NCI-H226 (cell line): ENCODE measurements around the gene OASL.
"Not testable (repeated sequence)": the region's sequence is repeated elsewhere in the genome, so short reads cannot be mapped to it uniquely, and the experiment has no call there.

Source experiments
- DNase-seq: peaks from one replicate; pipeline ENCODE4 v3.0.0-alpha.2; 2015

The OASL gene

GRCh38 chr12:121057794-121058193 is 18.7 kb upstream of the OASL start:
- no peak for DNase-seq

GRCh38 chr12:121053706-121054105 is 14.7 kb upstream of the OASL start:
- DNase-seq, result no peak

DNA sequence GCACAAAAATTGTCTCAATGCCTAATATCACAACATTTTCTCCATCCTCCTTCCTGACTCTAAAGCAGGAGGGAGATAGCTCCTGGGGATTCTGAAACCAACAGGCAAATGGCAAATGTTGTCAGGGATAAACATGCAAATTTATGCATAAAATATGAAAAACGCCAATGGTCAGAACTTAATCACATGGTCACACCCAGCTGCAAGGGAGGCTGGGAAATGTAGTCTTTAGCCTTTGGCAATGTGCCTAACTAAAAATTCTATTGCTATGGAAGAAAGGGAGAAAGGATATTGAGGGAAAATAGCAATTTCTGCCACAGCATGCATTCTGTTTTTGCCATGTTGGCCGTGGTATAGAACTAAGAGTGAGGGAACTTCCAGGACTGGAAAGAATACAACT is 11.7 kb upstream of the OASL start:
- DNase-seq, result no peak

GRCh38 chr12:121048442-121048841 is 9.4 kb upstream of the OASL start:
- no peak for DNase-seq

DNA sequence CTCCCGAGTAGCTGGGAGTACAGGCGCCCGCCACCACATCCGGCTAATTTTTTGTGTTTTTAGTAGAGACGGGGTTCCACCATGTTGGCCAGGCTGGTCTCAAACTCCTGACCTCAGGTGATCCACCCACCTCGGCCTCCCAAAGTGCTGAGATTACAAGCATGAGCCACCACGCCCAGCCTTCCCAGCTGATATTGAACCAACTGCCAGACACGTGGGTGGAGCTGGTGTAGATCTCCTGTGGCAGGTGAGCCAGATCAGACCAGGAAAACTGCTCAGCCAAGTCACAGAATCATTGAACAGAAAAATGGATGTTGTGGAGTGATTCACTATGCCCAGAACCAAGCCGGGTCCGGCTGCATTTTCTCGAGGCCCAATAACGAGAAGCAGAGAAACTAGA is 8.4 kb upstream of the OASL start:
- DNase-seq, result not testable (repeated sequence)

DNA sequence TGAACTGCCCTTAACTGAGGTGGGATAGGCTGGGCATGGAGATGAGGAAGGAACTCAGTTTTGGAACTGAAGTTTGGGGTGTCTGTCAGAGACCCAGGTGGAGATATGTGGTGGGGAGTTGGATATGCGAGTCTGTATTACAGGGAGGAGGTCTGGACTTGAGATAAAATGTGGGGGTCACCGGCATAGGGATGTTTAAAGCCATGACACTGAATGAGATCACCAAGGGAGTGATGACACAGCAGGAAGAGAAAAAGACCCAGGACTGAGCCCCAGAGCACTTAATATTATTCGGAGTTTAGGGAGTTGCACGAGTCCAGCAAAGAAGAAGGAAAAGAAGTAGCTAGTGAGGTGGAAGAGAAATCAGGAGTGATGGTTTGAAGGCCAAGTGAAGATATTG is 4.0 kb upstream of the OASL start:
- DNase-seq, result no peak

DNA sequence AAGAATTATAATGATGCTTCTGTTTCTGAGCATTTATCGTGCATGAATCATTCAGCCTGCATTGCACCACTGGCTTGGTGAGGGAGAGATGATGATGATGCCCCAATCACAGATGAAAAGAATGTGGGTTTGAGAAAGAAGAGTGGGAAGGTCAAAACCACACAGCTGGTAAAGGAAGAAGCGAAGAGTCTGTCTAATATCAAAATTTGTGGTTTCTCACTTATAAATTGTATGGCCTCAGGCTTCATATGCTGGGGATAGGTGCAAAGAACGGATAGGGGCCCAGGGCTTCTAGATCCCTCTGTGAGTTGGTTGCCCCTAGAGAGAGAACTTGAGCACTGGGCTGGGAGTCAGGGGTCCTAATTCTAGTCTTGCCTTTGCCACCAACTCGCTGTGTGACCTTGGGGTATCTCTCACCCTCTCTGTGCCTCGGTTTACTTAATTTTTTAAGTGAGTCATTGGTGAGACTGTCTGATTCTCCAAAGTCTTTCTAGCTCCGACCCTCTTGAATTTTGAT is 2.2 kb downstream of the OASL start:
- peak; percentile 90 for DNase-seq

- DNase-seq, result no peak
These were observed 4.3 kb downstream of the OASL start for GRCh38 chr12:121034616-121035305.

- peak; percentile 91 for DNase-seq
These were observed 5.3 kb downstream of the OASL start for GRCh38 chr12:121033625-121034349.

DNA sequence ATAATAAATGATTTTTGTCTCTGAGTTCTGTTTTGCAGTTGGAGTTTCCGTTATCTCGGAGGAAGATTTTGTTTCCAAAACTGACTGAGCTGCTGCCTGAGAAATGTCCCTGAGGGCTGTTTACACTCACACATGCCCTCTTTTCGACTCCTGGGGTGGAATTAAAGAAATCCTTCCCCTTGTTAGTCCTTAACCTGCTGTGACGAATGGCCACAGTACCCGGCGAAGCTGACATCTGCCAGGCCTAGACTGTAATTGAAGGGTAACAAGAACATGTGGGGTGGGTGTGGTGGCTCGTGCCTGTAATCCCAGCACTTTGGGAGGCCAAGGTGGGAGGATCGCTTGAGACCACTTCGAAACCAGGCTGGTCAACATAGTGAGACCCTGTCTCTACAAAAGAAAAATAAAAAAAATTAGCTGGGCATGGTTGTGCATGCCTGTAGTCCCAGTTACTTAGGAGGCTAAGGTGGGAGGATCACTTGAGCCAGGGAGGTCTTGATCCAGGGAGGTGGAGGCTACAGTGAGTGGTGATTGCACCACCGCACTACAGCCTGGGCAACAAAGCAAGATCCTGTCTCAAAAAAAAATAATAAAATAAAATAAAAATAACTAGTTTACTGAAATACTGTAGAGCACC is 8.4 kb downstream of the OASL start:
- DNase-seq, result no peak

DNA sequence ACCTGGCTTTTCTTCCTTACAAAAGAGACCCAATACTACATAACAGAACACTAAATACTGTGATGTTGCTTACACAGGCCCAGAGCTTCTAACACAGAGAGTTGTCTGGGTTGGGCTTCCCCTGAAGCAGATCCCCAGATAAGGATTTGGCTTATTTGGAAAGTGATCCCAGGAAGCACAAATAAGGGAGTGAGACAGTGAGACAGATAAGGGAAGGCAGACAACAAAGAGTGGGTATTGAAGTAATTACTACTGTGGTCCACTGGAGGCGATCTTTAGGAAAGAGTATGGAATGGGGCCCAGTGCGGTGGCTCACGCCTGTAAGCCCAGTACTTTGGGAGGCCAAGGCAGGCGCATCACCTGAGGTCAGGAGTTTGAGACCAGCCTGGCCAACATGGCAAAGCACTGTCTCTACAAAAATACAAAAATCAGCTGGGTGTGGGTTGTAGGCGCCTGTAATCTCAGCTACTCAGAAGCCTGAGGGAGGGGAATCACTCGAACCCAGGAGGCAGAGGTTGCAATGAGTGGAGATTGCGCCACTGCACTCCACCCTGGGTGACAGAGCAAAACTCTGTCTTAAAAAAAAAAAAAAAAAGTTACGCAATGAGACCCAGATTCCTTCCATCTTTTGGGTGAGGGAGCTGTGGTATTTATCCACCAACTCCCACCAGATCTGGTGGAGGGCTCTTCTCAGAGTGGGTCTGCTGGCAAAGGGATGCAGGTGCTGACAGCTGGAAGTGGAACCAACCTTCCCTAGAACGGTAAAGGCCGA is 12.6 kb downstream of the OASL start:
- no peak for DNase-seq

DNA sequence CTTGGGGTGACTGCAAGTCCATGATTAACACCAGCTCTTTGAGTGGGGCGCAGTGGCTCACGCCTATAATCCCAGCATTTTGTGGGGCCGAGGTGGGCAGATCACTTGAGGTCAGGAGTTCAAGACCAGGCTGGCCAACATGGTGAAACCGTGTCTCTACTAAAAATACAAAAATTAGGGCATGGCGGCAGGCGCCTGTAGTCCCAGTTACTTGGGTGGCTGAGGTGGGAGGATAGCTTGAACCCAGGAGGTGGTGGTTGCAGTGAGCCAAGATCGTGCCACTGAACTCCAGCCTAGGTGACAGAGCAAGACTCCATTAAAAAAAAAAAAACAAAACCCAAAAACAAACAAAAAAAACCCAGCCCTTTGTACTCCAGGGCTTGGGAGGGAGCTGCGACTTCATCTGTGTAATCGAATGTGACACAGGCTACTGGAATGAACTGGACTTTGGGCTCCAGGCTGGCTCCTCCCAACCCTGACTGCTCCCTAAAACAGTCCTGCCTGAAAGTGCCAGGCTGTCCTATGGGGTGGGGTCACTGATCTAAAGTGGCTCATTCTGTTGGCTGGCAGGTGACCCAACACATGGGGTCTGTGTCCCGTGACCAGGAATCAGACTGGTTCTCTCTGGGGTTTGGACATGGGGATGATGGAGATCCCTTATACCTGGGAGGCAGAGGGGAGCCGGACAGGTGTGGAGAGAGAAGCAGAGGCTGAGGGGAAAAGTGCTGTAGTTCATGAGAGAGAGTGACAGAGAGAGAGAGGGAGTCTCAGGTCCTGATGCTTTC is 13.4 kb downstream of the OASL start:
- DNase-seq, result no peak

GRCh38 chr12:121023799-121024198 is 15.2 kb downstream of the OASL start:
- DNase-seq, result no peak

DNA sequence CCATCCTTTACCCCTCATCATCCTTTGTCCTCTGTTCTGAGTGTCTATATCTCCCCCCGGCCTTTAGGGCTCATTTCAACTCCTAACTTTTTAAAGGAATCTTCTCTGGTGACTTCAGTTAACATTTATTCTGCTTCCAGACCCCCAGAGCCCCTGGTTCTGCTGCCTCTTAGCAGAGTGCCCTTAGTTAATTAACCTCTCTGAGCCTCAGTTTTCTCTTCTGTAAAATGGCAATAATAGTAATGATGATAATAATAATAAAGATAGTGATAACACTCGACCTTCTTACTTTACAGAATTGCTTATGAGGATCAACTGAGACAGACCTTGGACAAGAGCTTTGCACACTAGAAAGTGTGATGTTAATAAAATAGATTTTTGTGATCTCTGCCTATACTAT is 16.3 kb downstream of the OASL start:
- no peak for DNase-seq

GRCh38 chr12:121021754-121022153 is 17.3 kb downstream of the OASL start:
- no peak for DNase-seq

DNA sequence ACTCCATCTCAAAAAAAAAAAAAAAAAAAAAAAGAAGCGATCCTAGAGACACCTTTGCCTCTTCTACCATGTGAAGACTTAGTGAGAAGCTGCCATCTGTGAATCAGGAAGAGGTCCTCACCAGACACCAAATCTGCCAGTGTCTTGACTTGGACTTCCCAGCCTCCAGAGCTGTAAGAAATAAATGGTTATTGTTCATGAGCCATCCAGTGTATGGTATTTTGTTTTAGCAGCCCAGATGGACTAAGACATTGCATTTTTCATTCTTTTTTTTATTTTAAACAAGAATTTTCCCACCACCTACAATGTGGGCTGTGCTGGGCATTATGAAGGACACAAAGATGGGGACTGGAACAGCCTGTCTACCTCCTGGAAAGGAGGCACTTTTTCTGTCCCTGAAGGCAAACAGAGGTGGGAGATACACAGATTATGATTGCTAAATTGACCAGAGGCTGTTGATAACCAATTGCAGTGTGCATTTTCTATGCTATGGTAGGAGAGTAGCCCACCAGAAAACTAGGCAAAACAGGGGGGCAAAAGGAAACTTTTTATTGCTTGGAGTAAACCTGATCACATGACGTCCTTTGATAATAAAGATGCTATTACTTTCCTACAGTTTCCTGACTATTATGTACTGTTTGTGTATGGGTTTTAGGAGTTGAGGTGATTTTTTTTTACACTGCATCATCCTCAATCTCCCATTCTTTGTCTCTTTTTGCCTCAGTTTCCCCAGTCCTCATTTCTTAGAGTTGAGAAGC is 20.0 kb downstream of the OASL start:
- DNase-seq, result no peak

- no peak for DNase-seq
These were observed 21.0 kb downstream of the OASL start for GRCh38 chr12:121017966-121018491.

DNA sequence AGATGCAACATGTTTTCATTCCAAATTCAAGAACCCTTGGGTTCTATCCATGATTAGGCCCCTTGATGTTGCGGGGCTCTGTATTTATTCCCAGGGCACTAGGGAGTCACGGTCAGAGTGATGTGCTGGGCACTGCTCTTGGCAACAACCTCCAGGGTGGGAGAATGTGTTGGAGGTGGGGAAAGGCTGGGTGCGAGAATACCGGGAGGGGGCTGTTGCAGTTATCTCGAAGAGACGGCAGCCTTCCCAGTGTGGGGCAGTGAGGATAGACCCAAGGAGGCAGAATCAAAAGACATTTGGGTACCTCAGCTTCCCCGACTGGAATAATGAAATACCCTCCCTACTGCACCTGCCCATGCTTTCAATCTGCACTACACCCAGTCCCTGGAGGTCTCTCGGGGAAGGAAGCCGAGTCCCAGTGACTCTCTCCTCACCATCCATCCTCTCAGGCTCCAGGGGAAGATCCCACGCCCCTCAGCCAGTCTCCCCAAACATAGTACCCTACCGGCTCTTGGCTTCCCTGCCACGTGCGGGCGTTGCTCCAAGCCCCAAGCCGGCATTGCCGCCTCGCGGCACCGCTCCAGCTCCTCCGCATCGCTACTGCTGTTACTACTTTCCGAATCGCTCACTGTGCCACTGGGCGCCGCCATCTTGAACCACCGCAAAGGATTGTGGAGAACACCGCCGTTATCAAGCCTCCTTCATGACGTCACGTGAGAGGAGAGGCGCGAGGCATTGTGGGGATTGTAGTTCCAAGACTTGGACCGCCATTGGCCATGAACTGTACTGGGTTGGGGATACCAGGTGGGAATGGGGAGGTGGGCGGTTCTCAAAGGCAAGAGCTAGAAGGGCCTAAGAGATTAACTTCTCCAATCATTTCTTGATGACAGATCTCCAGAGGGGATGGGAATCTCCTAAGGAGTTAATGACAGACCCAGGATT is 22.9 kb downstream of the OASL start, which contains the start of gene C12orf43:
Gene C12orf43, minus strand, starts transcription at position 663 of the 942 bp plus-strand sequence. Its CDS starts 13 bp downstream, at position 650.
- peak; percentile 82 for DNase-seq

- no peak for DNase-seq
These were observed 25.3 kb downstream of the OASL start for GRCh38 chr12:121013715-121014114.

DNA sequence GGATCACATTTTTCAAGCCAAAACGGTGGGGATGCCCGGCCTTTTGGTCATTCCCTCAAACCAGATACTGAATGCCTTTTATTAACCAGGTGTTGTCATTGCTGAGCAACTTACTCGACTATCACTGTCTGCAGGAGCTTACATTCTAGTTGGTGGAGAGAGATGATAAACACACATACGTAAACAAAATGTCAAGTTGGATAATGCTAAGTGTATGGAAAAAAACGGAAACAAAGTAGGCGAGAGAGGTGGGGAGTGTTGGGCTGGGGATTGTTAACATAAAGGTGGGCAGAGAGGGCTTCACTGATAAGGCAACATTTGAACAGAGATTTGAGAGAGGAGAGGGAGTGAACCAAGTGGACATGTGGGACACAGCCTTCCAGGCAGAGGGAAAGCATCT is 27.2 kb downstream of the OASL start:
- no peak for DNase-seq
